Stimulated activated CD4-positive, alpha-beta T cell treated with anti-CD3 and anti-CD28 coated beads, Interleukin-2, amount 100 ng/mL, for 4 hours (primary cell): ENCODE measurements around the gene TNFRSF14.

Experiments used
- DNase-seq: peaks from one replicate; pipeline ENCODE4 v3.0.0-alpha.2; 2020; ENCODE audit warnings: low read depth

The TNFRSF14 gene

GRCh38 chr1:2556277-2556677 lies at the start of gene TNFRSF14:
Gene TNFRSF14, plus strand, starts transcription at chr1:2556371. Its CDS starts 294 bp downstream, at chr1:2556665.
- DNase-seq, result peak; percentile 70

GRCh38 chr1:2506901-2507565 lies 49.1 kb upstream of the TNFRSF14 start:
- DNase-seq, result no peak

- DNase-seq, result no peak
Measured at GRCh38 chr1:2507744-2508155, 48.4 kb upstream of the TNFRSF14 start.

- DNase-seq, result no peak
Measured at GRCh38 chr1:2508180-2508579, 48.0 kb upstream of the TNFRSF14 start.

GRCh38 chr1:2508751-2509150 lies 47.4 kb upstream of the TNFRSF14 start:
- DNase-seq, result no peak

- no peak for DNase-seq
Measured at GRCh38 chr1:2509589-2509988, 46.6 kb upstream of the TNFRSF14 start.

- DNase-seq, result no peak
Measured at GRCh38 chr1:2510366-2511155, 45.6 kb upstream of the TNFRSF14 start.

GRCh38 chr1:2512862-2513421 lies 43.2 kb upstream of the TNFRSF14 start:
- no peak for DNase-seq

GRCh38 chr1:2513939-2514652 lies 42.1 kb upstream of the TNFRSF14 start:
- no peak for DNase-seq

GRCh38 chr1:2514863-2515762 lies 41.1 kb upstream of the TNFRSF14 start:
- DNase-seq, result no peak

- DNase-seq, result no peak
Measured at GRCh38 chr1:2515763-2516080, 40.4 kb upstream of the TNFRSF14 start.

GRCh38 chr1:2516124-2516523 lies 40.0 kb upstream of the TNFRSF14 start:
- no peak for DNase-seq

GRCh38 chr1:2516946-2517345 lies 39.2 kb upstream of the TNFRSF14 start:
- no peak for DNase-seq

GRCh38 chr1:2517966-2518365 lies 38.2 kb upstream of the TNFRSF14 start:
- no peak for DNase-seq

- no peak for DNase-seq
Measured at GRCh38 chr1:2518528-2518927, 37.6 kb upstream of the TNFRSF14 start.

- DNase-seq, result no peak
Measured at GRCh38 chr1:2519029-2519685, 37.0 kb upstream of the TNFRSF14 start.

- no peak for DNase-seq
Measured at GRCh38 chr1:2519729-2520128, 36.4 kb upstream of the TNFRSF14 start.

- DNase-seq, result no peak
Measured at GRCh38 chr1:2520206-2520605, 36.0 kb upstream of the TNFRSF14 start.

- DNase-seq, result no peak
Measured at GRCh38 chr1:2520806-2521205, 35.4 kb upstream of the TNFRSF14 start.

- DNase-seq, result no peak
Measured at GRCh38 chr1:2522230-2522629, 33.9 kb upstream of the TNFRSF14 start.
